GM18951 (cell line): Measurements from ENCODE around the gene SECISBP2.

Experiments
- POLR2A ChIP-seq: IDR thresholded peaks from 4 replicates; pipeline ENCODE4 v1.6.1; 2011; ENCODE audit warnings: mild to moderate bottlenecking; ENCODE audit not compliant: insufficient read length, insufficient read depth; ENCODE audit errors: extremely low read depth
- in situ Hi-C: fragments of 300-500 bp; cut with MboI; formaldehyde crosslinking; loops from one replicate; pipeline ENCODE4 v1.12.0; 2022; ENCODE audit warnings: low sequenced_read_pairs, mixed read lengths, inconsistent platforms; ENCODE audit not compliant: unreplicated experiment

The SECISBP2 gene

GRCh38 chr9:89390578-89391116, 72.3 kb downstream of the SECISBP2 start:
- TF ChIP-seq POLR2A = no peak
- in situ Hi-C loops = no loop called here

- TF ChIP-seq POLR2A = no peak
- in situ Hi-C loops = no loop called here
These were observed 73.3 kb downstream of the SECISBP2 start for GRCh38 chr9:89391585-89391984.

DNA sequence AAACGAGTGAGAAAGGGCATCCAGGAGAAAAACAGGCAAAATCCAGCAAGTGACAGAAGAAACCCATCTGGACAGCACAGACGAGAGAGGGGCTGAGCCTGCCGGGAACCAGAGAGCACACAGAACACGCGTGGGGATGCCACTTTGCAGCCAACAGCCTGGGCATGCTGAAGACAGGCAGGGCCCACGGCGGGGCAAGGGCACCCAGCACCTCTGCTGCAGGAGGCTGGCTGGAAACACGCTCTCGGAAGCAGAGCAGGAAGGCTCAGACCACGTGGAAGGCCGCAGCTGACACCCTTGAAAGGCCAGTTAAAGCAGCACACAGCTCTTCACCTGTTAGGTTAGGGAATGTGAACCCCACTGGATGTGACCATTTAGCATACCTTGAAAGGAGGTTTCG, 76.1 kb downstream of the SECISBP2 start:
- in situ Hi-C loops = no loop called here
- TF ChIP-seq POLR2A = no peak

GRCh38 chr9:89395931-89396710, 77.8 kb downstream of the SECISBP2 start:
- in situ Hi-C loops = no loop called here
- peak; percentile 22 for TF ChIP-seq POLR2A

- in situ Hi-C loops = no loop called here
- no peak for TF ChIP-seq POLR2A
These were observed 79.2 kb downstream of the SECISBP2 start for GRCh38 chr9:89397471-89397870.

DNA sequence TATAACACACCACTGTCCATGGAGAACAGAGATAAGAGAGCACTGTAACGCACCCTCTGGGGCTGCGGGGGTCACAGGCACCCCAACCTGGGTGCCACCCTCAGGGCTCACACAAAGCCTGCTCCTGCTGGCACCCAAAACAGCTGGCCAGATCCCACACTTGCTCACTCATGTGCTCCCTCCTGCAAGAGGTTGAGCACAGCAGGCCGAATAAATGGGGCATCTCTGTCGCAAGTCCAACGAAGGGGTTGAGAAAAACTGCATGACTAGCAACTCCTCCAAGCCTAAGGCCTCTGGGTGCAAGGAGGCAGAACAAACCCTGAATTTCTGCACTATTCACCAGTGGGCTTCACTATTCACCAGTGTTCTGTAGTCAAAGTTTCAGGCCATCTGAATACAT, 80.3 kb downstream of the SECISBP2 start:
- no peak for TF ChIP-seq POLR2A
- in situ Hi-C loops = no loop called here

DNA sequence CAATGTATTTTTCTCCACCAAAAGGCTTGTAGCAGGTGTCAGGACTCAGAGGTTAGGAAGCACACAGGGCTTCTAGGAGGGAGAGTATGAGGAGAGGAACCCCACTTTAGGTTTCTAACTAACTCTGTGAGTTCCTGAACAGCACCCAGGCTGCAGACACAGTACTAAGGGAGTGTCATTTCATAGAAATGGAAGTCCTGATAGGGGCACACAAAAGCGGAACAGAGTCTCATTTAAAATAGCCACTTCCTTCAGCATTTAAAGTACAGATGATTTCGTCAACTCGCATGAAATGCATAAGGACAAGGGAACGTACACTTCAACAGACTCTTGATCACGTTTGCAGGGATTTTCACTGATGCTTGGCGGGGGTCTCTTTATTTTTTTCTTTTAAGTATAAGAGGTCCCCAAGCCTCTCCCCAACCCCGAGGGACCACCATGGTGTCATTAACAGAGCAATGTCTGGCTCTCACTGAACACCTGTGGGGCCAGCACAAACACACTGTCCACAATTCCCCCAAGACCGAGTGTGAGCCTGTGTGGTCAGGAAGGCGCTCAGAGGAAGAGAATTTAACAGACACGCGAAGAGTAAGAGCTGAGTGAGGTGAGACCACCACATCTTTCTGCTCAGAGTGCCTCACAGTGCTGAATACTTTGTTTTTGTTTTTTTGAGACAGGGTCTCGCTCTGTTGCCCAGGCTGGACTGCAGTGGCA, 82.3 kb downstream of the SECISBP2 start:
- TF ChIP-seq POLR2A = peak; percentile 21
- in situ Hi-C loops = loop anchor here (10.0 kb wide), 1 partner anchor 144 kb away; no protein-coding TSS in a partner anchor

- in situ Hi-C loops = loop anchor here (10.0 kb wide), 1 partner anchor 142 kb away; no protein-coding TSS in a partner anchor
- peak; percentile 29 for TF ChIP-seq POLR2A
These were observed 84.6 kb downstream of the SECISBP2 start for GRCh38 chr9:89402695-89403427.

DNA sequence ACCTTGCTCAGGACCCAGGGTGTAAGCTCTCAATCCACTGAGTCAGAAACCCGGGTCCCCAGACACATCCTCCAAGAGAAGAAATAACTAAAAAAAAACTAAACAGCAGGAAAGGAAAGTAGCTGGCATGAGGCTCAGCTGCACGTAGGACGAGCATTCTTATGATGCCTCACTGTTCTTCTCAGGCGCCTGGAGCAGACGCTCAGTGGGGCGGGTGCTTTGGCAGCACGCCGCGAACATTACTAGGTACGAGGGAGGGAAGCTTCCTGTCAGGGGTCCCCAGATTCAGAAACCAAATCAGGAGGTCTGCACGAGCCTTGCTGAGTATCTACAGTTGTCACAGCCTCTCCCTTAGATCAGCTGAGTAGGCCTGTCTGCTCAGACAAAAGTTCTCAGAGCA, 85.8 kb downstream of the SECISBP2 start:
- in situ Hi-C loops = loop anchor here (10.0 kb wide), 1 partner anchor 141 kb away; no protein-coding TSS in a partner anchor
- TF ChIP-seq POLR2A = no peak

GRCh38 chr9:89405826-89406225, 87.5 kb downstream of the SECISBP2 start:
- TF ChIP-seq POLR2A = peak; percentile 49
- in situ Hi-C loops = loop anchor here (10.0 kb wide), 1 partner anchor 139 kb away; no protein-coding TSS in a partner anchor

DNA sequence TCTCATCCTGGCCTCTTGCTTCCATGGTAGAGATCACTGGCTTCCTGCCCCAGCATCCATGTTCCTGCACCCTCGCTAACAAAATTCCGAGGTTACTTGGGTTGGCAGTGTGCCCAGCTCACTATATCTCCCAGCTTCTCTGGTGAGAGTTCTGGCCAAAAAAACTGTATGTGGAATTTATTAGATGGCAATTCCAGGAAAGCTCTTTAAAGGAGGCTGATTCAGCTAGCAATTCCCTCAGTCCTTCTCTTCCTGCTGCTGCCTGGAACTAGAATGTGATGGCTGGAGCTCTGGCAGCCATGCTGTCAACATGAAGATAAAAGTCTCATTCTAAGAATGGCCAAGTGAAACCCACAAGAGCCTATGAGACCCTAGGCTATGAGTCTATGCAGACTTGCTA, 88.8 kb downstream of the SECISBP2 start:
- TF ChIP-seq POLR2A = no peak
- in situ Hi-C loops = loop anchor here (10.0 kb wide), 1 partner anchor 138 kb away; no protein-coding TSS in a partner anchor

DNA sequence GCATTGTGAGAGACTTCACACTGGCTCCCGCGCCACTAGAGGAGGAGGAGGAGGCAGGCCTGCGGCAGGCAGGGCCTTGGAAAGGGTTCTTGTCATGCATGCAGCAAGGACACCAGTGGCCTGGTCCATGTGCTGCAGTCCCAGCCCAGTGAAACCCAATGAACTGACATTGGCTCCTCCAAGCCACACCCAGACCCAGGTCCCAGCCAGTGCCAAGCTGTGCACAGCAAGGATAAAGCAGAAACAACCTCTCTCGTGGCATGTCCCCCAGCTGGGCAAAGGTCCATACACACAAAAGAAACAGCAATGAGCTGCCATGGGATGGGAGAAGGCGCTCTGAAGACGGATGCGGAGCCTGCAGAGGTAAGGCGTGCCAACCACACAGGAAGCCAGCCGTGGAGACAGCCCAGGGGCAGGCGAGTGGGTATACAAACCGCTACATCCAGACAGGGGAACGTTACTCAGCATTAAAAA, 90.4 kb downstream of the SECISBP2 start:
- in situ Hi-C loops = loop anchor here (10.0 kb wide), 1 partner anchor 136 kb away; no protein-coding TSS in a partner anchor
- TF ChIP-seq POLR2A = no peak
